HG03442 (cell line): ENCODE results near the gene SLC15A3.

Experiments
- ATAC-seq: cut with Tn5 transposase; IDR thresholded peaks from one replicate; pipeline ENCODE4 v1.9.1; 2021; ENCODE audit warnings: mild to moderate bottlenecking, moderate library complexity; ENCODE audit not compliant: unreplicated experiment

SLC15A3 gene

GRCh38 chr11:60947700-60948099, 4.3 kb downstream of the SLC15A3 start:
- ATAC-seq = no peak

- no peak for ATAC-seq
Measured at GRCh38 chr11:60946601-60947264, 5.2 kb downstream of the SLC15A3 start.

- ATAC-seq = no peak
Measured at GRCh38 chr11:60945295-60945667, 6.7 kb downstream of the SLC15A3 start.

- no peak for ATAC-seq
Measured at GRCh38 chr11:60944490-60945294, 7.3 kb downstream of the SLC15A3 start.

GRCh38 chr11:60942970-60943565, 8.9 kb downstream of the SLC15A3 start:
- ATAC-seq = no peak

- ATAC-seq = no peak
Measured at GRCh38 chr11:60942219-60942618, 9.8 kb downstream of the SLC15A3 start.

- no peak for ATAC-seq
Measured at GRCh38 chr11:60941371-60942119, 10.4 kb downstream of the SLC15A3 start.

- ATAC-seq = no peak
Measured at GRCh38 chr11:60939855-60940254, 12.1 kb downstream of the SLC15A3 start.

GRCh38 chr11:60939301-60939700, 12.7 kb downstream of the SLC15A3 start:
- no peak for ATAC-seq

- ATAC-seq = no peak
Measured at GRCh38 chr11:60938500-60938899, 13.5 kb downstream of the SLC15A3 start.

- ATAC-seq = no peak
Measured at GRCh38 chr11:60937811-60938210, 14.2 kb downstream of the SLC15A3 start.

GRCh38 chr11:60937144-60937527, 14.8 kb downstream of the SLC15A3 start:
- ATAC-seq = no peak

GRCh38 chr11:60936467-60937143, 15.4 kb downstream of the SLC15A3 start:
- ATAC-seq = no peak

- ATAC-seq = no peak
Measured at GRCh38 chr11:60935676-60936442, 16.1 kb downstream of the SLC15A3 start.

GRCh38 chr11:60934790-60935605, 17.0 kb downstream of the SLC15A3 start:
- ATAC-seq = no peak

- no peak for ATAC-seq
Measured at GRCh38 chr11:60934124-60934789, 17.7 kb downstream of the SLC15A3 start.

- no peak for ATAC-seq
Measured at GRCh38 chr11:60933416-60934123, 18.4 kb downstream of the SLC15A3 start.
